Stimulated activated naive CD4-positive, alpha-beta T cell (primary cell): ENCODE data around the gene MSANTD2.
"Not testable (repeated sequence)": the region's sequence is repeated elsewhere in the genome, so short reads cannot be mapped to it uniquely, and the experiment has no call there.

ENCODE experiments used
- DNase-seq, 6 experiments: peaks; one replicate each; lab custom pipeline; 2025; lab: John Stamatoyannopoulos, UW

Gene MSANTD2

GRCh38 chr11:124770959-124771358 lies 29.2 kb downstream of the MSANTD2 start:
- DNase-seq = not testable (repeated sequence)

- DNase-seq = no peak
Observed at GRCh38 chr11:124769806-124770774, 30.1 kb downstream of the MSANTD2 start.

- no peak for DNase-seq
Observed at GRCh38 chr11:124768914-124769313, 31.3 kb downstream of the MSANTD2 start.

GRCh38 chr11:124766156-124766555 lies 34.0 kb downstream of the MSANTD2 start:
- DNase-seq = no peak

- DNase-seq = peak; percentile 70 to 88 (median 82)
Observed at GRCh38 chr11:124763156-124763947, 36.9 kb downstream of the MSANTD2 start.

GRCh38 chr11:124762624-124763155 lies 37.5 kb downstream of the MSANTD2 start:
- DNase-seq = peak in 1 of 6 experiments; percentile 64

- DNase-seq = peak; percentile 26 to 60 (median 42)
Observed at GRCh38 chr11:124762105-124762623, 38.0 kb downstream of the MSANTD2 start, which contains the start of gene ESAM. Gene ESAM, minus strand, starts transcription at chr11:124762290. Its CDS starts 136 bp downstream, at chr11:124762154.

- DNase-seq = peak in 1 of 6 experiments; percentile 36
Observed at GRCh38 chr11:124761301-124762104, 38.7 kb downstream of the MSANTD2 start.

- DNase-seq = no peak
Observed at GRCh38 chr11:124760806-124761205, 39.4 kb downstream of the MSANTD2 start.

- DNase-seq = peak in 1 of 6 experiments; percentile 33
Observed at GRCh38 chr11:124760205-124760652, 40.0 kb downstream of the MSANTD2 start.

- peak in 1 of 6 experiments; percentile 31 for DNase-seq
Observed at GRCh38 chr11:124759266-124760204, 40.7 kb downstream of the MSANTD2 start.

- peak; percentile 25 to 68 (median 59) for DNase-seq
Observed at GRCh38 chr11:124758355-124759265, 41.6 kb downstream of the MSANTD2 start.

GRCh38 chr11:124757320-124757719 lies 42.9 kb downstream of the MSANTD2 start:
- no peak for DNase-seq

GRCh38 chr11:124756753-124757227 lies 43.4 kb downstream of the MSANTD2 start:
- DNase-seq = no peak

- DNase-seq = no peak
Observed at GRCh38 chr11:124756033-124756752, 44.0 kb downstream of the MSANTD2 start.

GRCh38 chr11:124754710-124755109 lies 45.5 kb downstream of the MSANTD2 start:
- DNase-seq = no peak

GRCh38 chr11:124754309-124754708 lies 45.9 kb downstream of the MSANTD2 start:
- DNase-seq = no peak

GRCh38 chr11:124753624-124754023 lies 46.6 kb downstream of the MSANTD2 start:
- no peak for DNase-seq
